GM19328 (cell line): Measurements from ENCODE around the gene ZNF621.

Experiments
- ATAC-seq: cut with Tn5 transposase; IDR thresholded peaks from one replicate; pipeline ENCODE4 v1.9.1; 2021; ENCODE audit warnings: mild to moderate bottlenecking, moderate library complexity; ENCODE audit not compliant: unreplicated experiment

Gene ZNF621

GRCh38 chr3:40524568-40525285 is at the start of gene ZNF621:
TSS of gene ZNF621 (plus strand) at chr3:40524960. CDS start at chr3:40525841, 881 bp downstream.
- ATAC-seq = peak; percentile 99

- peak; percentile 70 for ATAC-seq
Observed at GRCh38 chr3:40476478-40477470, 48.0 kb upstream of the ZNF621 start, which contains the start of gene ZNF619. TSS of gene ZNF619 (plus strand) at chr3:40477122. CDS start at chr3:40477980, 858 bp downstream.

GRCh38 chr3:40477666-40478065 is 47.1 kb upstream of the ZNF621 start:
- no peak for ATAC-seq

- no peak for ATAC-seq
Observed at GRCh38 chr3:40487172-40487571, 37.6 kb upstream of the ZNF621 start.

- no peak for ATAC-seq
Observed at GRCh38 chr3:40490916-40491315, 33.8 kb upstream of the ZNF621 start.

GRCh38 chr3:40494698-40495097 is 30.1 kb upstream of the ZNF621 start:
- ATAC-seq = no peak

GRCh38 chr3:40497288-40497687 is 27.5 kb upstream of the ZNF621 start:
- no peak for ATAC-seq

GRCh38 chr3:40499952-40500351 is 24.8 kb upstream of the ZNF621 start:
- no peak for ATAC-seq

- ATAC-seq = no peak
Observed at GRCh38 chr3:40502034-40502433, 22.7 kb upstream of the ZNF621 start.

- no peak for ATAC-seq
Observed at GRCh38 chr3:40504636-40505430, 19.9 kb upstream of the ZNF621 start.

GRCh38 chr3:40505599-40506462 is 18.9 kb upstream of the ZNF621 start, which contains the start of gene ZNF620:
TSS of gene ZNF620 (plus strand) at chr3:40506039. CDS start at chr3:40506353, 314 bp downstream.
- peak; percentile 71 for ATAC-seq

GRCh38 chr3:40511031-40511718 is 13.6 kb upstream of the ZNF621 start:
- no peak for ATAC-seq

GRCh38 chr3:40516201-40516600 is 8.6 kb upstream of the ZNF621 start:
- no peak for ATAC-seq

GRCh38 chr3:40518067-40518466 is 6.7 kb upstream of the ZNF621 start:
- no peak for ATAC-seq

- no peak for ATAC-seq
Observed at GRCh38 chr3:40518848-40519247, 5.9 kb upstream of the ZNF621 start.

- no peak for ATAC-seq
Observed at GRCh38 chr3:40521254-40521653, 3.5 kb upstream of the ZNF621 start.

GRCh38 chr3:40523781-40524180 is 979 bp upstream of the ZNF621 start:
- no peak for ATAC-seq

GRCh38 chr3:40524222-40524567 is 565 bp upstream of the ZNF621 start:
- ATAC-seq = no peak

GRCh38 chr3:40528426-40528825 is 3.7 kb downstream of the ZNF621 start:
- ATAC-seq = no peak
